GM18505 (cell line): ENCODE data around the gene FITM1.

Experiments used
- ATAC-seq: cut with Tn5 transposase; IDR thresholded peaks from one replicate; pipeline ENCODE4 v1.9.1; 2021; ENCODE audit not compliant: unreplicated experiment
- POLR2A ChIP-seq: IDR thresholded peaks from 4 replicates; pipeline ENCODE4 v1.6.1; 2011; ENCODE audit warnings: borderline replicate concordance; ENCODE audit not compliant: insufficient read depth, insufficient read length; ENCODE audit errors: extremely low read depth

The FITM1 gene

GRCh38 chr14:24132061-24132685 is 1.7 kb downstream of the FITM1 start:
- no peak for TF ChIP-seq POLR2A
- no peak for ATAC-seq

DNA sequence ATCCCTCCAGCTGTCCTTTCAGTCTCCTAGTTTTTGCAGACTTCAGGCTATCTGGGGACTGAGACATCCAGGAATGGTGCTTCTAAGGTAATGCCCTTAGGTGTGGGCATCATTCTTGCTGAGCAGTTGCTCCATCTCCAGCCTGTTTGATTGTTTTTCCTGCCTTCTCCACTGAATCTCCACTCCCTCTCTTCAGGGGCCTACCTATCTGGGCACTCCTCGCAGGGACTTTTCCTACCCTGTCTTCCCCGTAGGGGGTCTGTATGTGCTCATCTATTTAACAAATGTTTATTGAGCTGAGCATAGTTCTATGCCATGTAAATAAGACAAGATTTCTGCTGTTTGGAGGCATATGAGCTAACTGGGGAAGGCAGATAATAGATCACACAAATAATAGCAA is 2.5 kb downstream of the FITM1 start:
- no peak for TF ChIP-seq POLR2A
- no peak for ATAC-seq

DNA sequence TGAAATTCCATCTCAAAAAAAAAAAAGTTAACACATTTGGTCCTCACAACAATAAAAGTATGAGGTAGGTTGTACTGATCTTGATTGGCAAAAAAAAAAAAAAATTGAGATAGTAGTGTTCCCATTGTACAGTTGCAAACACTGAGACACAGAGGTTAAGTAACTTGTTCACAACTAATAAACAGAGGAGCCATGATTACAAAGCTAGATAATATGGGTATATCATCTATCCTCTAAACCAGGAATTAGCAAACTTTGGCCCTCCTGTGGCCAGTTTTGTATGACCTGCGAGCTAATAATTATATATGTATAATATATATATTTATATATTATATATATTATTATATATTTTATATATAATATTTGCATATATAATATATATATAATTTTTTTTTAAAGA is 3.3 kb downstream of the FITM1 start:
- ATAC-seq = no peak
- no peak for TF ChIP-seq POLR2A

- no peak for TF ChIP-seq POLR2A
- ATAC-seq = no peak
These were observed 5.0 kb downstream of the FITM1 start for GRCh38 chr14:24135584-24135833.

DNA sequence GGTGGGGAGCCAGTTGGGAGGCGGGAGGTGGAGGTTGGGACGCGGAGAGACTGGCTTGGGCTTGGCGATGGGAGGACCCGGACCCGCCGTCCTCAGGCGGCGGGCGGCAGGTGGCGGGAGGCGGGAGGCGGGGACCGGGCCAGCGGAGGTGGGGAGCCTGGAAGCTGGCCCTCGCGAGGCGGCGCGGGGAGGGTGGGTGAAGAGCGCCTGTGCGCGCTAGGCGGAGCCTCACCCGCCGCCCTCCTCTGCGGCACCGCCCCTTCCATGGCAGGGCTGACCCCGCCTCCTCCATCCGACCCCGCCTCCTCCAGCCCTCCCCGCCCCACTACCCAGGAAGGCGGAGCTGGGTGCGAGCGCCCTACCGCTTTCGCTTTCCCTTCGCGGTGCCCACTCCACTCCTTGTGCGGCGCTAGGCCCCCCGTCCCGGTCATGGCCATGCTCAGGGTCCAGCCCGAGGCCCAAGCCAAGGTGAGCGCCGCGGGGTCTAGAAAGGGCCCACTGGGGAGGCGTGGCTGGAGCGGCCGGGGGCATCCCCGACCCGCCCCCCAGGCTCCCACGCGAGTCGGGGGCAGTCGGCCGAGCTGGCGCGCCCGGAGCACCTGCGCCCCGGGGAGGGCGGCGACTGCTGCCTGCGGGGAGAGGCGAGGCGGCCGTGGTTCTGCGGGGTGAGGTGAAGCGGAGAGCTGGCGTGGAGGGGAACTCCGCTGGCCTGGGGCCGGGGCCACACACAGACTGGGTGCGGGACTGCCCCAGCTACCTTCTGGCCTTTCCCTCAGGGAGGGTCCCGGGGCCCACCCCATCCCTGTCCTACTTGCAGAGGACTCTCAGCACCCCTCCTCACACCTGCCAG is 5.6 kb downstream of the FITM1 start, which contains the start of gene PSME1:
PSME1 (plus strand) TSS at position 361 of the 850 bp plus-strand sequence; CDS start at position 430, 69 bp downstream.
- ATAC-seq = peak; percentile 85
- TF ChIP-seq POLR2A = peak; percentile 62

GRCh38 chr14:24136684-24137528 is 6.4 kb downstream of the FITM1 start:
- no peak for TF ChIP-seq POLR2A
- ATAC-seq = no peak

- no peak for ATAC-seq
- TF ChIP-seq POLR2A = no peak
These were observed 7.3 kb downstream of the FITM1 start for GRCh38 chr14:24137529-24138395.

GRCh38 chr14:24138396-24139271 is 8.2 kb downstream of the FITM1 start:
- no peak for TF ChIP-seq POLR2A
- no peak for ATAC-seq

- no peak for TF ChIP-seq POLR2A
These were observed 8.9 kb downstream of the FITM1 start for GRCh38 chr14:24139272-24139934.

GRCh38 chr14:24141097-24141880 is 10.8 kb downstream of the FITM1 start, which contains the start of gene EMC9:
Gene EMC9 (minus strand): TSS chr14:24141591. CDS start chr14:24141304, 287 bp downstream.
- peak; percentile 97 for TF ChIP-seq POLR2A
- peak; percentile 83 for ATAC-seq

More at GRCh38 chr14:24139272-24139934, 8.9 kb downstream of the FITM1 start:
- no peak for ATAC-seq

DNA sequence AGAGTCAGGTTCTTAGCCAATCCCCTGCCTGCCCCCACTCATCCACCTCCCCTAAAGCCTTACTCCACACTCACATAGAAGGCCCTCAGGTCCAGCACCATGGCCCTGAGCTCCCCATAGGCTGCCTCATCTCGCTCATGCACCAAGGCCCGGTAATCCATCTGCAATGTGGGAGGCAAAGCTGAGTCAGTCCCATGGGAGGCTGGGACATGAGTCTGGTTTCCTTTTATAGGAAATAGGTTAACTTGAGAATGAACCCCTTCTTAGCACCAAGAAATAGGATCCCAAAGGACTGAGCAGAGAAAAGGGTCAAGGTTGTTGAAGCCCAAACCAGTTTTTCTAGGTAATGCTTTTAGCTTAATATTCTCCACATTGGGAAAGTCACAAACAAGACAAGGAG is 13.1 kb downstream of the FITM1 start:
- ATAC-seq = no peak
- TF ChIP-seq POLR2A = no peak

- TF ChIP-seq POLR2A = no peak
- ATAC-seq = no peak
These were observed 14.0 kb downstream of the FITM1 start for GRCh38 chr14:24144451-24144850.
